H9 (cell line): Measurements from ENCODE around the gene PRF1. TPM values are rescaled to one million over a fixed set of nuclear protein-coding genes. Genes with fewer than 3 reads are reported as not detected.
"Not testable (repeated sequence)": the region's sequence is repeated elsewhere in the genome, so short reads cannot be mapped to it uniquely, and the experiment has no call there.

Source experiments
- DNase-seq: peaks from one replicate; pipeline ENCODE4 v3.0.0-alpha.2; 2017
- H2AFZ ChIP-seq: one replicate; pipeline ENCODE4 v1.6.1; 2013; ENCODE audit warnings: mild to moderate bottlenecking, low read length, control low read depth, moderate library complexity
- H2AK5ac ChIP-seq: 2 replicates; pipeline ENCODE4 v1.6.1; 2013; ENCODE audit warnings: low read length, control low read depth, mixed read lengths; ENCODE audit not compliant: insufficient read length
- H2BK120ac ChIP-seq: one replicate; pipeline ENCODE4 v1.6.1; 2013; ENCODE audit warnings: low read depth, mild to moderate bottlenecking, low read length, control low read depth, inconsistent platforms; ENCODE audit not compliant: poor library complexity, severe bottlenecking
- H2BK12ac ChIP-seq: 2 replicates; pipeline ENCODE4 v1.6.1; 2013; ENCODE audit warnings: low read length, control low read depth, mixed read lengths, low read depth; ENCODE audit not compliant: insufficient read length
- H2BK15ac ChIP-seq: 2 replicates; pipeline ENCODE4 v1.6.1; 2013; ENCODE audit warnings: low read depth, low read length, control low read depth
- H2BK20ac ChIP-seq: one replicate; pipeline ENCODE4 v1.6.1; 2013; ENCODE audit warnings: low read depth, mild to moderate bottlenecking, low read length, control low read depth, inconsistent platforms; ENCODE audit not compliant: poor library complexity, severe bottlenecking
- H2BK5ac ChIP-seq: 2 replicates; pipeline ENCODE4 v1.6.1; 2013; ENCODE audit warnings: low read length, control low read depth, mixed read lengths; ENCODE audit not compliant: insufficient read length
- H3K14ac ChIP-seq: 2 replicates; pipeline ENCODE4 v1.6.1; 2013; ENCODE audit warnings: low read length, control low read depth; ENCODE audit not compliant: insufficient read depth
- H3K18ac ChIP-seq: 2 replicates; pipeline ENCODE4 v1.6.1; 2013; ENCODE audit warnings: low read depth, mild to moderate bottlenecking, mixed read lengths, low read length, control low read depth; ENCODE audit not compliant: insufficient read length
- H3K23ac ChIP-seq: 2 replicates; pipeline ENCODE4 v1.6.1; 2013; ENCODE audit warnings: low read length, control low read depth, mixed read lengths, low read depth; ENCODE audit not compliant: insufficient read length
- H3K23me2 ChIP-seq: 2 replicates; pipeline ENCODE4 v1.6.1; 2013; ENCODE audit warnings: low read depth, mild to moderate bottlenecking, mixed read lengths, low read length, control low read depth; ENCODE audit not compliant: insufficient read length, poor library complexity, severe bottlenecking
- H3K27ac ChIP-seq: 2 replicates; pipeline ENCODE4 v1.5.1; 2013; ENCODE audit warnings: low read length, control low read depth, mixed read lengths, low read depth; ENCODE audit not compliant: insufficient read length
- H3K27me3 ChIP-seq: 2 replicates; pipeline ENCODE4 v1.6.1; 2013; ENCODE audit warnings: low read length, control low read depth, inconsistent platforms; ENCODE audit not compliant: insufficient read depth
- H3K4ac ChIP-seq: 2 replicates; pipeline ENCODE4 v1.6.1; 2013; ENCODE audit warnings: low read depth, mild to moderate bottlenecking, control low read depth, inconsistent platforms, low read length, moderate library complexity
- H3K4me1 ChIP-seq: 2 replicates; pipeline ENCODE4 v1.6.1; 2013; ENCODE audit warnings: low read length, control low read depth, inconsistent platforms; ENCODE audit not compliant: insufficient read depth
- H3K4me2 ChIP-seq: 2 replicates; pipeline ENCODE4 v1.6.1; 2013; ENCODE audit warnings: low read length, control low read depth, mixed read lengths; ENCODE audit not compliant: insufficient read length, insufficient read depth
- H3K56ac ChIP-seq: 2 replicates; pipeline ENCODE4 v1.6.1; 2013; ENCODE audit warnings: low read depth, mild to moderate bottlenecking, mixed read lengths, low read length, control low read depth; ENCODE audit not compliant: insufficient read length
- H3K79me1 ChIP-seq: 2 replicates; pipeline ENCODE4 v1.6.1; 2013; ENCODE audit warnings: low read depth, mild to moderate bottlenecking, moderate library complexity, low read length, control low read depth, inconsistent platforms; ENCODE audit not compliant: insufficient read depth, poor library complexity, severe bottlenecking
- H3K79me2 ChIP-seq: 2 replicates; pipeline ENCODE4 v1.6.1; 2013; ENCODE audit warnings: low read length, control low read depth, inconsistent platforms; ENCODE audit not compliant: insufficient read depth
- H3K9ac ChIP-seq: 2 replicates; pipeline ENCODE4 v1.6.1; 2013; ENCODE audit warnings: low read length, control low read depth, mixed read lengths; ENCODE audit not compliant: insufficient read length; ENCODE audit errors: extremely low read depth
- H3K9me3 ChIP-seq: one replicate; pipeline ENCODE4 v1.6.1; 2013; ENCODE audit warnings: low read depth, low read length, inconsistent platforms; ENCODE audit not compliant: control insufficient read depth
- H3T11ph ChIP-seq: one replicate; pipeline ENCODE4 v1.6.1; 2013; ENCODE audit warnings: mild to moderate bottlenecking, low read length, control low read depth, inconsistent platforms
- H4K20me1 ChIP-seq: one replicate; pipeline ENCODE4 v1.6.1; 2013; ENCODE audit not compliant: control insufficient read depth, insufficient read length, insufficient read depth
- H4K5ac ChIP-seq: 2 replicates; pipeline ENCODE4 v1.6.1; 2013; ENCODE audit warnings: low read depth, mild to moderate bottlenecking, mixed read lengths, low read length, control low read depth; ENCODE audit not compliant: insufficient read length
- H4K8ac ChIP-seq: replicated peaks from 2 replicates; pipeline ENCODE4 v1.6.1; 2013; ENCODE audit warnings: low read length, control low read depth, mixed read lengths, low read depth; ENCODE audit not compliant: insufficient read length
- H4K91ac ChIP-seq: 2 replicates; pipeline ENCODE4 v1.6.1; 2013; ENCODE audit warnings: low read depth, mild to moderate bottlenecking, moderate library complexity, mixed read lengths, low read length, control low read depth; ENCODE audit not compliant: insufficient read length
- H3K27ac Mint-ChIP-seq, 3 experiments: 2 replicates in 2 of 3; 3 replicates in 1 of 3; pipeline ENCODE4 v1.8.0; 2020 to 2021; ENCODE audit warnings: mixed read lengths in 3 of 3, mild to moderate bottlenecking in 1 of 3, moderate library complexity in 1 of 3
- H3K27me3 Mint-ChIP-seq: 2 replicates; pipeline ENCODE4 v1.8.0; 2021; ENCODE audit warnings: low read depth, mild to moderate bottlenecking, moderate library complexity, mixed read lengths
- H3K36me3 Mint-ChIP-seq, 3 experiments: 2 replicates in 2 of 3; 3 replicates in 1 of 3; pipeline ENCODE4 v1.8.0; 2020 to 2021; ENCODE audit warnings: low read depth in 3 of 3, mixed read lengths in 3 of 3; ENCODE audit not compliant: insufficient read depth in 1 of 3
- H3K4me1 Mint-ChIP-seq, 2 experiments: 2 replicates each; pipeline ENCODE4 v1.8.0; 2020; ENCODE audit warnings: mixed read lengths in 2 of 2
- H3K4me3 Mint-ChIP-seq, 2 experiments: 2 replicates in 1 of 2; 3 replicates in 1 of 2; pipeline ENCODE4 v1.8.0; 2020 to 2021; ENCODE audit warnings: mild to moderate bottlenecking in 2 of 2, mixed read lengths in 2 of 2, moderate library complexity in 1 of 2
- H3K9me3 Mint-ChIP-seq, 2 experiments: 2 replicates in 1 of 2; 3 replicates in 1 of 2; pipeline ENCODE4 v1.8.0; 2020; ENCODE audit warnings: mild to moderate bottlenecking in 2 of 2, mixed read lengths in 2 of 2, moderate library complexity in 1 of 2
- WGBS: extraction: QIAGEN DNeasy Blood & Tissue Kit; methylation state at CpG from one replicate; pipeline ENCODE4 v1.1.7; 2013; ENCODE audit warnings: missing lambda C conversion rate, low lambda C conversion rate, mixed read lengths; ENCODE audit not compliant: insufficient read length; ENCODE audit errors: extremely low coverage; 5-methylcytosine and 5-hydroxymethylcytosine counted together
- total RNA-seq: library from RNA; stranded (reverse); gene quantifications from 2 replicates; pipeline ENCODE4 v1.2.1, GENCODE V29; 2021
- TF ChIP-seq, protein P1 (sequence below): fragments of 200-600 bp; sonication (generic); conservative IDR thresholded peaks from 3 replicates; pipeline ENCODE4 v1.8.0; 2021; ENCODE audit warnings: antibody characterized with exemption, mild to moderate bottlenecking

PRF1 gene
- total RNA-seq, 1 experiment from 2014 or later: not detected

DNA sequence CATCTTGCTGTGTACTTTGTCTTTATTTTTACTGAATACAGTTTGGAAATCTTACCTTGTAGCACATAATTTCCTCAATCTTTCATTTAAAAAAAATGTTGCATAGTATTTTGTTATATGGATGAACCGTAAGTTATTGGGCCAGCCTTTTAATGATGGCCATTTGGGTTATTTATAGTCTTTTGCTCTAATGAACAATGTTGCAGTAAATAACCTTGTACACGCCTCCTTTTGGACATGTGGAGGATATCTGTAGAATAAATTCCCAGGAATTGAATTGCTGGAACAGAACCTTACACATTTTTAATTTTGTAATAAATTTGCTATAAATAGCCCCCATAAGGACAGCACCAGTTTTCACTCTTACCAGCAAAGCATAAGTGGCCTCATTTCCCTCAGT is 12.7 kb upstream of the PRF1 start:
- H3K56ac ChIP-seq: no peak overlapping the region
- H3K27me3 ChIP-seq: no peaks in the 10 kb centered on the region
- Mint-ChIP-seq H3K27ac (no peak overlapping the region), H3K36me3 (peaks cover 6 to 15% (median 9%) of the 10 kb centered on the region in 3 experiments), H3K4me3 (no peak overlapping the region), H3K27me3 (no peaks in the 10 kb centered on the region), H3K4me1 (peaks cover 4 to 6% of the 10 kb centered on the region in 2 experiments; a peak in 2 of 4 replicates), H3K9me3 (peaks cover 12 to 15% of the 10 kb centered on the region in 2 experiments)
- no peak overlapping the region for H3K14ac ChIP-seq
- no peak overlapping the region for H4K8ac ChIP-seq
- no peak overlapping the region for H4K91ac ChIP-seq
- H3K9ac ChIP-seq: no peak overlapping the region
- H2BK5ac ChIP-seq: no peak overlapping the region
- no peak overlapping the region for H2AK5ac ChIP-seq
- H2BK120ac ChIP-seq: no peak overlapping the region
- no peak overlapping the region for H2BK20ac ChIP-seq
- H3K4ac ChIP-seq: no peak overlapping the region
- no peak overlapping the region for H2AFZ ChIP-seq
- H3K4me2 ChIP-seq: no peak overlapping the region
- H4K5ac ChIP-seq: no peak overlapping the region
- TF ChIP-seq, protein P1, sequence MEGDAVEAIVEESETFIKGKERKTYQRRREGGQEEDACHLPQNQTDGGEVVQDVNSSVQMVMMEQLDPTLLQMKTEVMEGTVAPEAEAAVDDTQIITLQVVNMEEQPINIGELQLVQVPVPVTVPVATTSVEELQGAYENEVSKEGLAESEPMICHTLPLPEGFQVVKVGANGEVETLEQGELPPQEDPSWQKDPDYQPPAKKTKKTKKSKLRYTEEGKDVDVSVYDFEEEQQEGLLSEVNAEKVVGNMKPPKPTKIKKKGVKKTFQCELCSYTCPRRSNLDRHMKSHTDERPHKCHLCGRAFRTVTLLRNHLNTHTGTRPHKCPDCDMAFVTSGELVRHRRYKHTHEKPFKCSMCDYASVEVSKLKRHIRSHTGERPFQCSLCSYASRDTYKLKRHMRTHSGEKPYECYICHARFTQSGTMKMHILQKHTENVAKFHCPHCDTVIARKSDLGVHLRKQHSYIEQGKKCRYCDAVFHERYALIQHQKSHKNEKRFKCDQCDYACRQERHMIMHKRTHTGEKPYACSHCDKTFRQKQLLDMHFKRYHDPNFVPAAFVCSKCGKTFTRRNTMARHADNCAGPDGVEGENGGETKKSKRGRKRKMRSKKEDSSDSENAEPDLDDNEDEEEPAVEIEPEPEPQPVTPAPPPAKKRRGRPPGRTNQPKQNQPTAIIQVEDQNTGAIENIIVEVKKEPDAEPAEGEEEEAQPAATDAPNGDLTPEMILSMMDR: no peak
- H2BK15ac ChIP-seq: no peak overlapping the region
- H3K9me3 ChIP-seq: peaks cover 2% of the 10 kb centered on the region
- H3K18ac ChIP-seq: no peak overlapping the region
- H3K4me1 ChIP-seq: no peaks in the 10 kb centered on the region
- H3K27ac ChIP-seq: no peak overlapping the region
- no peak overlapping the region for H2BK12ac ChIP-seq
- no peak overlapping the region for H3T11ph ChIP-seq
- H3K79me2 ChIP-seq: no peaks in the 10 kb centered on the region
- no peaks in the 10 kb centered on the region for H3K79me1 ChIP-seq
- H3K23ac ChIP-seq: no peak overlapping the region
- WGBS: no CpG with 5 or more reads among the region's 2 CpGs
- H3K23me2 ChIP-seq: no peaks in the 10 kb centered on the region
- H4K20me1 ChIP-seq: no peaks in the 10 kb centered on the region
- DNase-seq: no peak

DNA sequence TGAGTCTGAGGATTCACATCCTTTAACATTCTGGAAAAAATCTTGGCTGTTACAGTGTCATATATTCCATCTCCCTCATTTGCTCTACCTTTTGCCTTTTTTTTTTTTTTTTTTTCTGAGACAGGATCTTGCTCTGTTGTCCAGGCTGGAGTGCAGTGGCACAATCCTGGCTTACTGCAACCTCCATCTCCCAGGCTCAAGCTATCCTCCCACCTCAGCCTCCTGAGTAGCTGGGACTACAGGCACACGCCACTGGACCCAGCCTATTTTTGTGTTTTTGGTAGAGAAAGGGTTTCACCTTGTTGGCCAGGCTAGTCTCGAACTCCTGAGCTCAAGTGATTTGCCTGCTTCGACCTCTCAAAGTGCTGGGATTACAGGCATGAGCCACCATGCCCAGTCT is 11.8 kb upstream of the PRF1 start:
- not testable (repeated sequence) for H3K23ac ChIP-seq, H3K4me1 ChIP-seq, H3K4me3 Mint-ChIP-seq

More for the DNA sequence above, 11.8 kb upstream of the PRF1 start:
- H3K18ac ChIP-seq, H3K4me2 ChIP-seq, H3K27ac Mint-ChIP-seq, H2BK120ac ChIP-seq, H2BK15ac ChIP-seq, H3K27me3 ChIP-seq, H3K4ac ChIP-seq, H4K5ac ChIP-seq, H3K14ac ChIP-seq, H3K9me3 ChIP-seq, H2BK20ac ChIP-seq, H3K27ac ChIP-seq, H3K4me1 Mint-ChIP-seq, H2AFZ ChIP-seq, H3T11ph ChIP-seq, H4K91ac ChIP-seq, DNase-seq, H3K23me2 ChIP-seq, H3K79me2 ChIP-seq, H3K27me3 Mint-ChIP-seq, H3K9ac ChIP-seq, H3K79me1 ChIP-seq, H4K20me1 ChIP-seq, H3K36me3 Mint-ChIP-seq, H2BK12ac ChIP-seq, H3K56ac ChIP-seq, H2AK5ac ChIP-seq, H4K8ac ChIP-seq, H3K9me3 Mint-ChIP-seq, H2BK5ac ChIP-seq: not testable (repeated sequence)
- WGBS: no CpG with 5 or more reads among the region's 3 CpGs
